Activated CD4-positive, alpha-beta T cell treated with anti-CD3 and anti-CD28 coated beads, Interleukin-2, amount 50 U/mL, for 24 hours (primary cell): ENCODE measurements around the gene PPP1R36.
"Not testable (repeated sequence)": the region's sequence is repeated elsewhere in the genome, so short reads cannot be mapped to it uniquely, and the experiment has no call there.

Source experiments
- DNase-seq, 2 donors: peaks; one replicate each; pipeline ENCODE4 v3.0.0-alpha.2; 2020; ENCODE audit warnings: low read depth in 1 of 2, low spot score in 1 of 2

PPP1R36 gene

DNA sequence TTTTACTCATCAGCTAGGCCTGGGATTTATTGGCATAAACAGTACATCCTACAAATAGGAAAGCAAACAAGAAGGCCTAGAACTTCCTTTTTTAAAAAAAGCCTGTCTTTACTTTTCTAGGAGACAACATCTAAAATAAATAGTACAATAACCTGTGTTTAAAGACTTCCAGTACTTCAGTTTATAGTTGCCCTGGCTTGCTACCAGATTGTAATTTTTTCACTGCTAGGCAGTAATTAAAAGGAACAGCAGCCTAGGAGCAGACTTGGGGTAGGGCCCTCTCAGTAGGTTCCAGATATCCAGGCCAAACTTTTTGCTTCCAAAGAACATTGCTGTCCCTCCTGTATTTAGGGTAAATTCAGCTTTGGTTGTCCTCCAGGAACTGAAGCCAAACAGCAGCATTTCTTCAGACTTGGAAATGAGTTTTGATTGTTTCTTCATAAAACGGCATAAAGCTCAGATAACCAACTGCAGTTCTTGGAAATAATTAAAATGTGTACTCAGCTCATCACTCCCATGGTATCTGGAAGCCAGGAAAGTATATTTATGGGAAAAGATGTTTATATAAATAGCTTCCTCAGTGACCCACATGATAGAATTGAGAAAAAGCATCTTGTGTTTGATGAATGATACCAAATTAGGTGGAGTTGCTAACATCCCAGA lies 61.7 kb downstream of the PPP1R36 start:
- no peak for DNase-seq

DNA sequence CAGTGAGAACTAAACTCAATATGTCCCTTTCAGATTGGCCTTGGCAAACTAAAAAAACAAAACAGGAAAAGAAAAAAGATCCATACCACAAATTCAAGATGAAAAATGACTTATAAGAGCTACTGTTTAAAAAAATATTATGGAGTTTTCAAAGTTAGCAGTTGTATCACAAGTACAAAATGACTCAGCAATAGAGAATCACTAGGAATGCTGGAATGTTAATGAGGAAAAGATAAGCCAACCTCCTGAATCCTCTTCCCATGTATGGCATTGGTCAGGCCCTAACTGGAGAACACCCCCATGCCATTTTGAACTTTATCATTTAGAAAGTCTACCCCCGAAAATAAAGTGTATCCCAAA lies 62.2 kb downstream of the PPP1R36 start:
- no peak for DNase-seq

DNA sequence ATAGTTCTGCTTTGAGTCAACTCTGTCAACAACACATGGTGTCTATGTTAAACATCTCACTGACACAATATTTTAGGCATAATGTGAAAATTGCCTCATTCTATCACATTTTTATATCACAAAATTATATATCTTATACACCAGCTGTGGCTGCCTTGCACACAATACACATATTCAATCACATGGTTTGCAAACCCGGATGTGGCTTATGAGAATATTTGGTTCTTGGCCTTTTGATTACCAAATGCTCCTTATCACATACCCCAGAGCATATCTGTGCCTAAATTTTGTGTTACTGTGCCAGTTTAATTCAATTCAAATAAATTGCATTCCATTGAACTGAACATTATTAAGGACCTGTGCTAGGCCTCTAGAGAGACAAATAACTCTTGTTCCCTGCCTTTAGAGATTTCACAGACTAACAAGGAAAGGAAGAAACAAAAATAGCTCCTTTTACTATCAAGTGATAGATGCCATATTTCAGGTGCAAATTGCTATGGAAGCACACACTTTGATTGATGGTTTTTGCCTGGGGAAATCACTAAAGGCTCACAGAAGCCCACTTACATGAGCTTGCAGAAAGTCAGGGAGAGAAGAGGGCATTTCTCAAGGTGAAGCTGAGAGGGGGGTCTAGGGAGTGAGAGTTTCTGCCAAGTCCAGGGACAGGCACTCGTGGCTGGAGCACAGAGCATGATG lies 63.4 kb downstream of the PPP1R36 start:
- DNase-seq, result no peak

DNA sequence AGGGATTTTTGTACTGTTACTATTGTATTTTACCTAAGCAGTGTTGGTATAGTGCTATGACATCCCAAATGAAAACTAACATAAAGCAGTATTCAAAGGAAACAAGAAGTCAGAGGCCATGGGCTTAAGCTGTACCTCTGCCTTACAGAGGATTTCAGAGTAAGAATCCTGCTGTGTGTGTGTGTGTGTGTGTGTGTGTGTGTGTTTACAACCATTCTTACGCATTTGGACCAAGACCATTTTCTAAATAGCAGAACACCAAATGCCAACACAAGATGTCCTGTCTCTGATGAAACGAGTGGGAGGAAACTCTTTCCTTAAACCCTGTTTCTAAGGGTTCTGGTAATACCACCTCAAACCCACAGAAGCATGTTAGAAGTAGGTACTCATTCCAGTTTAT lies 64.4 kb downstream of the PPP1R36 start:
- no peak for DNase-seq

DNA sequence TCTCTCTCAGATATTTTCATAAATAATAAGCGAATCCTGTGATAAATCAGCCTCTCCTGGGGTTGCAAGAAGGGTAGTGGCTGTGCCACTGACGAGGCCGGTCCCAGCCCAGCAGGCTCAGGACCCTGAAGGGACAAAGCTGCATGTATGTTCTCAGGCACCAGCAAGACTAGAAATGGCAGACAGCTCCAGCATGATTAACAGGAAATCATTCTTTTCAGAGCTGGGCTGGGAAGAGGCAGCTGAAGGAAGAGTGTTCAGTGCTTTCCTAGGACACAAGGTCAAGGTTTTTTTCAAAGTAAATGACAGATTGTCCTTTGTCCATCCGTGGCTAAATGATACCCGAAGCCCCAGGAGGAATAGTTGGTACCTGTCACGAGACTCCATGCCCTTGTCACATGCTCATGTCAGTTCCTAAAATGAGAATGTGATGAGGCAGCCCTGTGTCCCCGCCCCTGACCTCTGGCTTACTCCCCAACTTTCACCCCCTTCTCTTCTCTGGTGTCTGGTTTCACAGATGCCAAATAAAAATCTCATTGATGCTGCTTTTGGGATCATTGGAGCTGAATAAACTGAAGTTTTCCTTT lies 65.1 kb downstream of the PPP1R36 start:
- no peak for DNase-seq

DNA sequence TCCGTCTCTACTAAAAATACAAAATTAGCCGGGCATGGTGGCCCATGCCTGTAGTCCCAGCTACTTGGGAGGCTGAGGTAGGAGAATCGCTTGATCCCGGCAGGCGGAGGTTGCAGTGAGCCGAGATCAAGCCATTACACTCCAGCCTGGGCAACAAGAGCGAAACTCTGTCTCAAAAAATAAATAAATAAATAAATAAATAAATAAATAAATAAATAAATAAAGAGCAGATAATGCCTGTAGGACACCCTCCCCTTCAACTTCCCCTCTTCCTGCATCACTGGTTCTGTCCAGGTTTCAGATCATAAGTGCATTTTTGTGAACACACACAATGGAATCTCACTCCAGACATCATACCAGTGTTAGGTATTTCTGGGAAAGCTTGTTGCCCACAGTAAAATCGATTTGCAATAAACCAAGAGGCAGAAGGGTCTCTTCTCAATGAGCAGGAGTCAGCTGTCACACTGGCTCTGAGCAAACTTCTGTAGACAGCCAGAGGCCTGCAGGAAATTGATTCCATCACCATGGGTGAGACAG lies 68.2 kb downstream of the PPP1R36 start:
- DNase-seq, result not testable (repeated sequence)

DNA sequence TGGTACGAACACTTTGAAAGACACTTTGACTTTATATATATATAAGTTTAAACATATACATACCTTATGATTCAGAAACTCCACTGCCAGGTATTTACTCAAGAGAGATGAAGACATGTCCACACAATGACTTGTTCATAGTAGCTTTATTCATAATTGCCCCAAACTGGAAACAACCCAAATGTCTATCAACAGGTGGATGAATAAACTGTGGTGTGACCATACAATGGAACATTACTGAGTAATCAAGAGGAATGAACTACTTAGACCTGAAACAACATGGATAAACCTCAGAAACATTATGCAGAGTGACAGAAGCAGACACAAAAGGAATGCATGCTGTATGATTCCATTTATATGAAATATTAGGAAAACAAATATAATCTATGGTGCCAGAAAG lies 71.1 kb downstream of the PPP1R36 start:
- no peak for DNase-seq

DNA sequence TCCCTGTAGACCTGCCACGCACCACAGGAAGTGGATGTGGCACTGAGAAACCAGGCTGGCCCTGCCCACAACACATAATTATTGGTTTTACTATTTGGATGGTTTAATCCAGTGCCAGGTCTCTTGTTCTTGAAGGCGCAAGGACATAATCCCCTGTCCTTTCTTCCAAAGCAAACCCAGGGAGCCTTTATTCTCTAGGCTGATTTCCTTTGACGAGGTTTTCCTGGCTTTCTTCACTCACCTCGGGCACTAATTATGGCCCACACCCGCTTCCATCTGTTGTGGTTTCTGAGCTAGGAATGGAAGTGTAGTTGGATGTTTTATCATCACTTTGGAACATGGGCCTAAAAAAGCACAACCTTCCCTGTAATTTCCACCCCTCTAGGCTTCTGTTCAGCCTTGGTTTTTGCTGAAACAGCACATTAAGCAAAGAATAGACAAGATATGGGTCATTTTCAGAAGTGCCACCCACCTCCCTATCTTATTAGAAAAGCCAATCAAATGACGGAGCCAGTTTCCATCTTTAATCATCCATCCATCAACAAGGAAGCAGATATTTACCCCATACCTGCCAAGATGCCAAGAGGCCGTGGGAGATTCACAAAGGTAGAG lies 73.9 kb downstream of the PPP1R36 start:
- no peak for DNase-seq

DNA sequence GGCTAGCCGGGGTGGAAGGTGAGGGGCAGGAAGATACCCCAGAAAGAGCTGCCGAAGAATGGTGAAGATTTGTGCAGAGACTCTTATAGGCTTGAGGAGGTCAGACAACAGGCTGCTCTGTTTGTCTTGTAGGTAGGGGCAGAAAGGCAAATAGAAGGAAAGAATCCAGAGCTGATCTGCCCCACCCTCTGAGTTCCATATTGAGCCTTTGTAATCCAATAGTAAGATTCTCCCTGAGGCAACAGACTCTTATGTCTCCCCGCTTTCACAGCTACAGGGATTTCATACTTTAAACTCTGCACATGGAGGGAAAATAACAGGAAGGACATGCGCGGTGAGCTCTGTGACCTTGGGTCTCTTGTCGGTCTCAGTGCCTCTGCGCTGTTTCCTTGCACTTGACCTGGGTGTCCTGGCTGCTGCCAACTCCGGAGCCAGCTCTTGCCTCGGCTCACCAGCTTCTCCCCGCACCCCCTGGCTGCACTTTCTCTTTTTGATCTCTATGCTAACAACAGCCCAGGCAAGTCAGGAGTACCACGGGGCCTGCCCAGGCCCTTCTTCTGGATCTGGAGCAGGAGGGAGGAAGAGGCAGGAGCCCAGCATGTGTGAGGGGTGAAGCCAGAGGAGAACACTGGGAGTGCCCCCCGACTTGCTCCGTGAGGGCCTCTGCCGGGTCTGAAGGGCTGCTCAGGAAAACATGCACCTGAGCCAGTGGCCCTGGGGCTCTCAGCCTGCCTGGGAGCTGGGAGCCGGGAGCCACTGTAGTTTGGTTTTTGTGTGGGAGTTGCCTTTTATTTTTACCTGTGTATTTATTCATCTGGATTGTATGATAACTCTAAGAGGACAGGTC lies 75.8 kb downstream of the PPP1R36 start:
- no peak for DNase-seq

DNA sequence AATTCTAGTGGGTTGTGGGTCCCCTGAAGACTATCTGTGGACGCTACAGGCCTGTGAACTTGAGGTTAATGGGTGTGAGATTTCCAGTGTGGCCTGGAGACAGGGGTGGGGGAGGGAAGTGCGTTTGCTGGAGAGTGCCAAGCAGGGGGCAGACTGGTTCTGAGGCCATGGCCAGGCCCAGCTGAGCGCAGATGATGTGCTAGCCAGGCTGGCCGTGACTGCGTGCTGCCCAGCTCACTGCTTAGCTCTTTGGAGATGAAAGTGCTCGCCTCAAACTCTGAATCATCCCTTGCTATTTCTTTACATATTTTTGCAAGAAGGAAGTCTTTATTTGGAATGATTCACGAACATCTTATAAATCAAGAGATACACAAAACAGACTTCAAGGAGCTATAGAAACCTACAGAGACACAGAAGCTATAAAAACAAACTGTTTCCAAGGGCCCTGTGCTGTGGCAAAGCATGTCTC lies 79.2 kb downstream of the PPP1R36 start:
- DNase-seq, result no peak

DNA sequence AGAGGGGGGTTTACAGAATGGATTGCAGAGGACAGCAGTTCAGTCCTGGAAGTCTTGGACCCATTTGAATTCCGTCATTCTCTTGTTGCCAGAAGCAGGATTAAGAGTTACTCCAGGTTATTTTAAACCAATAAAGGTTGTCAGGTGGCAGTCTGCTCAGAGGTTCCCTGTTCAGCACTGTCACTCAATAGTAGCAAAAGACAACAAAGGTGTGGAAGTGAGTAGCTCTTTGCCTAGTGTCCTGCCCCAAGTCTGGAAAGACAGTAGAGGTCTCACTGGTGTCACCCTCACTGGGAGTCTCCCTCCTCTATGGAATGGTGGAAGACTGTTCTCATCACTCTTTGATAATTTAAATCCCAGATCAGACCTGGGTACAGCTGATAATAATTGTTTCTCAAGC lies 81.0 kb downstream of the PPP1R36 start:
- DNase-seq, result no peak

DNA sequence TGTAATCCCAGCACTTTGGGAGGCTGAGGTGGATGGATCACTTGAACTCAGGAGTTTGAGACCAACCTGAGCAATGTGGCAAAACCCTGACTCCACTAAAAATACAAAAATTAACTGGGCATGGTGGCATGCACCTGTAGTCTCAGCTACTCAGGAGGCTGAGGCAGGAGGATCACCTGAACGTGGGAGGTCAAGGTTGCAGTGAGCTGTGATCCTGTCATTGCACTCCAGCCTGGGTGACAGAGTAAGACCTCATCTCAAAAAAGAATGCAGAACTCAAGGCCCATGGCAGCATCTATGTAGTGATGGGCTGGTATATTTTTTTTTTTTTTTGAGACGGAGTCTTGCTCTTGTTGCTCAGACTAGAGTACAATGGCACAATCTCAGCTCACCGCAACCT lies 81.5 kb downstream of the PPP1R36 start:
- DNase-seq, result not testable (repeated sequence)

DNA sequence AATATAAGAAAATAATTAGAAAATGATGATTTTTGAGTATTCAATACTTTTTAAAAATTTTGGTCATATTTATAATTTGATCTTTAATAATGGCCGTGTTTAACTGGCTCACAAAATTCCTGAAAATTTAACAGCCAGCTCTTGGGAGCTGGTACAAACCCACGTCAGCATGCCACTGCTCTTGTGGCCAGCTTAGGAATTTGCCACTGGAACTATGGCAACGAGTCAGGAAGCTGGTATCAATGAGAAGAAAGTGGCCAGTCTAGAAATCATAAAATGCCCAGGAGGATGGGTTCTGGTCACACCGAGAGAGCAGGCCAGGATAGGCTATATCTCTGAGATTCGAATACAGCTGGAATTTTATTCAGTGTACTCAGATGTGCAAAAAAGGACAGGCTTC lies 82.3 kb downstream of the PPP1R36 start:
- no peak for DNase-seq

DNA sequence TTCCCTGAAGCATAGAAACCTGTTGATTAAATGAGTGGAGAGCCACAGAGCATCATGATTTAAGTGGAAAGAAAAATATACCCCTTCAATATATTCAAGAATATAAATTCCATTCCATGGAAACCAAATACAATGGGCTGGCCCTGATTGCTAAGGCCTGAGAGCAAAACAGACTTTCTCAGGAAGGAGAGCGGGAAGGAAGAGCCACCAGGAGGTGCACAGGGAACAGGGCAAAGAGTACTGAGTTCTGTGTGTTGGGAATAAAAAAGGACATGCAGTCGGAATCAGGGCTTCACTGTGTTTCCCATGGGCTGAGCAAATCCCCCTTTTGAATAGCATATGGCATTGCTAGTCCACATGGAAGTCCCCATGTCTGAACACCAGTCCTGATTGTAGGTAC lies 84.8 kb downstream of the PPP1R36 start:
- no peak for DNase-seq

DNA sequence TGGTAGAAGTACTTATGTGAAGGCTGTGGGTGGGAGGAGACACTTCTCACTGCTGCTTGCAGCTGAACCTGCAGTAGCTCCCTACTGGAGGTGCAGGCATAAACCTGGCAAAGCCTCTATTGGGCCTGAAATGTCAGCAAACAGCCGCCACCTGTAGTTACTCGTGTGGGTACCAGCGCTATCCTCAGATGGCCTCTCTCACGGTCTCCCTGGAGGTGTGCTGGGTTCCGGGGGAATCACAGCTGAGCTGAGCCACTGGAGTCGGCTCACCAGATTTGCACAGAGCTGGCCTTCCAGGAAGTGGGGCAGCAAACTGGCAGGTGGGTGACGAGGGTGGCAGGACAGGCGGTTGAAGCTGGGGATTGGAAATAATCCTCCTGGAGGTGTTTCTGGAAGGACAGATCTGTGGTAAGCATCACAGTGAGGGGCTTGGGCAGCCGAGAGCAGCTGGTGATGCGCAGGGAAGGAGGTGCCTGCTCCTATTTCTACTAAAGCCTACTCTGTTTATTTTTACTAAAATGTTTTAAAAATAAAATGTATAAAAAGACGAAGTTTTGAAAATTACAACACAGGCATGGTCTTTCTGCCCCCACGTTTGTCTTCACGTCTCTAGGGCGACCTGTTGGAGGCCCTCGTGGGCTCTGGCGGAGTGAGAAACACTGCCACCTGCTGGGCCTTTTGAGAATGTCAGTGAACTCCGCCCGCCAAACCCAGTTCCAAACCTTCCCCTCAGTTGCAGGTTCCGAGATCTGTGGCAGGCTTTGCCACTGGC lies 86.6 kb downstream of the PPP1R36 start:
- DNase-seq, result peak; percentile 50 to 53

DNA sequence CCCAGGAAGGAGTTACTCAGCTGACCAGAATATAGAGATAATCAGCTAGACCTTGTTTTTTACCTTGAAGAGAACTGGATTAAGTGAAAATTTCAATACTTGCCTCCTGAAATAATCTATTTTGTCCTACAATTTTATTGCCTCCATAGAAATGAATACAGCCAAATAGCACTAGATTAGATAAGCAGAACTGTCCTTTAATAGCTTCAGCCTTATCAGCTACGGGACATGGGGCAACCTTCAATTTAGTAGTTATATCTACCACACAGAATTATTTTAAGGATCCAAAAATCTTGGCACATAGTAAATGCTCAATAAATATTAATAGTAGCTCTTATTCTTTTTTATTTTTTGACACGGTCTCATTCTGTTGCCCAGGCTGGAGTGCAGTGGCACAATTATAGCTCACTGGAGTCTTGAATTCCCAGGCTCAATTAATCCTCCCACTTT lies 87.2 kb downstream of the PPP1R36 start:
- DNase-seq, result no peak

DNA sequence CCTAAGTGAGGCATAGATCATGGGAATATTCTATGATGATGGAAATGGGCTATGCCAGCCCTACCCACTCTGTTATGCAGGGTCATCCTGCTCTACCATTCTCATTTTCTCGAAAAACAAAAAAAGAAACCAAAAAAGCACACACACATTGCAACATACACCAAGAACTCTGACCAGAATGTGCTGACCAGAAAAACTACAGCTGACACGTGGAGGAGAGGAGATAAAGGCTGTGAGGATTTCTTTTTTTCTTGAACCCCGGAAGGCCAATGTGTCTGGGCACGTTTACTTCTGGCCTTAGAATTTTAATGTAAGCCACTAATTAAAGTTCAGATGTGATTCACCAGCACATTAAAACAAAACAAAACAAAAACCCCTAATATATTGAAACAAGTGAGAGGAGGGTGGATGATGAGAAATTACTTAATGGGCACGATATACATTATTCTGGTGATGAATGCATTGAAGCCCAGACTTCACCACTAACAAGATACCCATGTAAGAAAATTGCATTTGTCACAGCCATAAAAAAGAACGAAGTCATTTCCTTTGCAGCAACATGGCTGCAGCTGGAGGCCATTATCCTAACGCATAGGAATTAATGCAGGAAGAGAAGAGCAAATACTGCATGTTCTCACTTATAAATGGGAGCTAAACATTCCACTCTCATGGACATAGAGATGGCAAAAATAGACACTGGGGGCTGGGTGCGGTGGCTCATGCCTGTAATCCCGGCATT lies 88.1 kb downstream of the PPP1R36 start:
- DNase-seq, result no peak

DNA sequence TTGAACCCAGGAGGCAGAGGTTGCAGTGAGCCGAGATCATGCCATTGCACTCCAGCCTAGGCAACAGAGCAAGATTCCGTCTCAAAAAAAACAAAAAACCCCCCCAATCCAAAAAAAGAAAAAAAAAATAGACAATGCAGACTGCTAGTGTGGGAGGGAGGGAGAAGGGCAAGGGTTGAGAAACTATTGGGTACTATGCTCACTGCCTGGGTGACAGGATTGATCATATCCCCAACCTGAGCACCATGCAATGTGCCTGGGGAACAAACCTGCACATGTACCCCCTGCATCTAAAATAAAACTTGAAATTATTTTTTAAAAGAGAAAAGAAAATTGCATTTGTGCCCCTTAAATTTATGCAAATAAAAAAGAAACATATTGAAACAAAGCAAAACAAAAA lies 88.9 kb downstream of the PPP1R36 start:
- DNase-seq, result no peak
